ENCODE results near the gene SDR42E1. TPM values are rescaled to one million over a fixed set of nuclear protein-coding genes. Genes with fewer than 3 reads are reported as not detected.

Gene SDR42E1
- total and polyA plus RNA-seq, 2 of the 13 experiments (the other 11 are each of a cell fraction or from before 2014, with no cell fraction given), result 0.01 to 0.13 TPM

DNA sequence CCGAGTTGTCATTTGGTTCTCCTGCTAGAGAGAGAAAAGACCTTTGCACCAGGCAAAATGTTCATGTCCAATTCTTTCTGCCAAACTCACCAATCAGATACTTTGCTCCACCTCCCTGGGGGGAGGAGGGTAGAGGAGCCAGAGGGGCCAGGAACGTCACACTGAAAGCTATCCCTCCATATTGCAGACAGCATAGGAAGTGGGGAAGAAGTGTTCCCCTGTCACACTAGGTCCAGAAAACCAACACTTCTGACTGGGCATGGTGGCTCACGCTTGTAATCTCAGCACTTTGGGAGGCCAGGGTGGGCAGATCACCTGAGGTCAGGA, 33.3 kb upstream of the SDR42E1 start (continued):
- TF ChIP-seq TAF1 (CRISPR knock-in tag; IDR thresholded peaks at IDR 0.05), result peak; percentile 26; the same call in 1 of the 2 replicates
- TF ChIP-seq SMAD3 (CRISPR knock-in tag; IDR thresholded peaks at IDR 0.05), result no peak
- no peak for TF ChIP-seq ZNF839 (CRISPR knock-in tag; IDR thresholded peaks at IDR 0.05; ENCODE audit: borderline replicate concordance)
- TF ChIP-seq ZSCAN5A (CRISPR knock-in tag; IDR thresholded peaks at IDR 0.05; ENCODE audit: borderline replicate concordance), result peak; percentile 35; the same call in 1 of the 2 replicates
- TF ChIP-seq ZNF30 (CRISPR knock-in tag; IDR thresholded peaks at IDR 0.05), result no peak
- TF ChIP-seq POLR2G (IDR thresholded peaks at IDR 0.05; ENCODE audit: low read depth, low read length), result 0 out of 2 replicates have a peak, but pooled peaks have one; percentile 40
- 0 out of 2 replicates have a peak, but pooled peaks have one; percentile 11 for TF ChIP-seq SP2 (CRISPR knock-in tag; IDR thresholded peaks at IDR 0.05)
- no peak for TF ChIP-seq PTBP1 (IDR thresholded peaks at IDR 0.05; ENCODE audit: low read depth, low read length, poor library complexity, severe bottlenecking)
- TF ChIP-seq NFYC (CRISPR knock-in tag; IDR thresholded peaks at IDR 0.05), result peak; percentile 58; the same call in 1 of the 2 replicates
- TF ChIP-seq CBX5 (CRISPR knock-in tag; IDR thresholded peaks at IDR 0.05; ENCODE audit: borderline replicate concordance), result peak; percentile 51; the same call in 1 of the 2 replicates
- TF ChIP-seq, protein P1, sequence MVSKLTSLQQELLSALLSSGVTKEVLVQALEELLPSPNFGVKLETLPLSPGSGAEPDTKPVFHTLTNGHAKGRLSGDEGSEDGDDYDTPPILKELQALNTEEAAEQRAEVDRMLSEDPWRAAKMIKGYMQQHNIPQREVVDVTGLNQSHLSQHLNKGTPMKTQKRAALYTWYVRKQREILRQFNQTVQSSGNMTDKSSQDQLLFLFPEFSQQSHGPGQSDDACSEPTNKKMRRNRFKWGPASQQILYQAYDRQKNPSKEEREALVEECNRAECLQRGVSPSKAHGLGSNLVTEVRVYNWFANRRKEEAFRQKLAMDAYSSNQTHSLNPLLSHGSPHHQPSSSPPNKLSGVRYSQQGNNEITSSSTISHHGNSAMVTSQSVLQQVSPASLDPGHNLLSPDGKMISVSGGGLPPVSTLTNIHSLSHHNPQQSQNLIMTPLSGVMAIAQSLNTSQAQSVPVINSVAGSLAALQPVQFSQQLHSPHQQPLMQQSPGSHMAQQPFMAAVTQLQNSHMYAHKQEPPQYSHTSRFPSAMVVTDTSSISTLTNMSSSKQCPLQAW (CRISPR knock-in tag; IDR thresholded peaks at IDR 0.05), result 0 out of 2 replicates have a peak, but pooled peaks have one; percentile 24
- TF ChIP-seq, protein P2, sequence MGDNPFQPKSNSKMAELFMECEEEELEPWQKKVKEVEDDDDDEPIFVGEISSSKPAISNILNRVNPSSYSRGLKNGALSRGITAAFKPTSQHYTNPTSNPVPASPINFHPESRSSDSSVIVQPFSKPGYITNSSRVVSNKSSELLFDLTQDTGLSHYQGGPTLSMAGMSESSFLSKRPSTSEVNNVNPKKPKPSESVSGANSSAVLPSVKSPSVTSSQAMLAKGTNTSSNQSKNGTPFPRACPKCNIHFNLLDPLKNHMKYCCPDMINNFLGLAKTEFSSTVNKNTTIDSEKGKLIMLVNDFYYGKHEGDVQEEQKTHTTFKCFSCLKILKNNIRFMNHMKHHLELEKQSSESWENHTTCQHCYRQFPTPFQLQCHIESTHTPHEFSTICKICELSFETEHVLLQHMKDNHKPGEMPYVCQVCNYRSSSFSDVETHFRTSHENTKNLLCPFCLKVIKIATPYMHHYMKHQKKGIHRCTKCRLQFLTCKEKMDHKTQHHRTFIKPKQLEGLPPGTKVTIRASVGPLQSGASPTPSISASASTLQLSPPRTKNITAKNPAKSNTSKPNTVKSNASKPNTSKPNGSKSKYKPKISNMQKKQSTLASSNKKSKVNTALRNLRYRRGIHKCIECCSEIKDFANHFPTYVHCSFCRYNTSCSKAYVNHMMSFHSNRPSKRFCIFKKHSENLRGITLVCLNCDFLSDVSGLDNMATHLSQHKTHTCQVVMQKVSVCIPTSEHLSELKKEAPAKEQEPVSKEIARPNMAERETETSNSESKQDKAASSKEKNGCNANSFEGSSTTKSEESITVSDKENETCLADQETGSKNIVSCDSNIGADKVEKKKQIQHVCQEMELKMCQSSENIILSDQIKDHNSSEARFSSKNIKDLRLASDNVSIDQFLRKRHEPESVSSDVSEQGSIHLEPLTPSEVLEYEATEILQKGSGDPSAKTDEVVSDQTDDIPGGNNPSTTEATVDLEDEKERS (CRISPR knock-in tag; IDR thresholded peaks at IDR 0.05), result 0 out of 2 replicates have a peak, but pooled peaks have one; percentile 64
- no peak for TF ChIP-seq SP1 (IDR thresholded peaks at IDR 0.05)
- peak; percentile 37; the same call in 1 of the 2 replicates for TF ChIP-seq SP1 (CRISPR knock-in tag; IDR thresholded peaks at IDR 0.05)
- TF ChIP-seq THAP11 (CRISPR knock-in tag; IDR thresholded peaks at IDR 0.05), result peak; percentile 76
- TF ChIP-seq NR0B2 (CRISPR knock-in tag; IDR thresholded peaks at IDR 0.05), result 0 out of 2 replicates have a peak, but pooled peaks have one; percentile 11
- 0 out of 2 replicates have a peak, but pooled peaks have one; percentile 43 for TF ChIP-seq ZNF362 (CRISPR knock-in tag; IDR thresholded peaks at IDR 0.05; ENCODE audit: borderline replicate concordance)
